PFSK-1 (cell line): Measurements from ENCODE around the gene RPLP2.

Experiments
- POLR2AphosphoS5 ChIP-seq: IDR thresholded peaks from 2 replicates; pipeline ENCODE4 v1.6.1; 2012; ENCODE audit warnings: low read depth, mild to moderate bottlenecking, control low read depth, low read length, moderate library complexity
- TAF1 ChIP-seq: IDR thresholded peaks from 2 replicates; pipeline ENCODE4 v1.6.1; 2012; ENCODE audit warnings: low read length, control low read depth, borderline replicate concordance; ENCODE audit not compliant: insufficient read depth

DNA sequence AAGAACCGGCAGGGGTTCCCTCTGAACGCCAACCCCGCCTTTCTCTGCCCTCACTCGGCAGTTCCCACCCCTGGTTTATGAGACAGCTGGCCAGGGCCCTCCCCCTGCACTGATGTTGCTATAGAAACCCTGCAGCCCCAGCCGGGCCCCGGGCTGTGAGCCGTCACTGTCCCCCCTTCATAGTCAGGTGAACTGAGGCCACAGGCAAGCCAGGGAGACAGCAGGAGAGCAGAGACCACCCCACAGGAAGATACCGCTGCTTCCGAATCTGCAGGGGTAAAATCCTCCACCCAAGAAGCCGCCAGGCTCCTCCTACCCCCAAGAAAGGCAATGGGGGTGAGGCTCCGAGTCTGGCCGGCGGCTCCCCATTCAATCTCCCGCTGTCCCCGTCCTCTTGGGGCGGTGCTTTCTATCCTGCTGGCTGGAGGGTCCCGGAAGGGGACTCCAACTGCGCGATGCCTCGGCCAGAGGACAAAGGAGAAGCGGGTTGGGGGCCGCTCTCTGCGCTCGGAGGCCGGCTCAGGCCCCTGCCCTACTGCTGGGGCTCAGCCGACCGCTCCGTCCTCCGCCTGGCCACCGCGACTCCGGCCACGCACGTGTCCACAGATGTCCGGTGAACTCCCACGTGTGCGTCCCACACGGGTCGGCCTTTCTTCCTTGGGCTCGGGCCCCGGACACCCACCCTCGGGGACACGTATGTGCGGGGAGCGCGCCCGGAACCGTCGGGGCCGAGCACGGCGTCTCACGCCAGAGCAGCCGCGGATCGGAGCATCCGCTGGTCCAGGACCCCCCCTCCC, 12.3 kb upstream of the RPLP2 start:
- TF ChIP-seq POLR2AphosphoS5, result peak; percentile 69; the same call in 1 of the 2 replicates
- 0 out of 2 replicates have a peak, but pooled peaks have one; percentile 20 for TF ChIP-seq TAF1
